Measurements from ENCODE around the gene CC2D2B.
"Not testable (repeated sequence)": the region's sequence is repeated elsewhere in the genome, so short reads cannot be mapped to it uniquely, and the experiment has no call there.

CC2D2B gene

GRCh38 chr10:96025566-96025965 is 117.8 kb downstream of the CC2D2B start:
- DNase-seq: peak; percentile 5

- DNase-seq: no peak
These were observed 126.8 kb downstream of the CC2D2B start for GRCh38 chr10:96034625-96035024.

- DNase-seq: no peak
These were observed 131.0 kb downstream of the CC2D2B start for GRCh38 chr10:96038476-96039387.

GRCh38 chr10:96041146-96041545 is 133.4 kb downstream of the CC2D2B start:
- no peak for DNase-seq

GRCh38 chr10:96043033-96043892 is 135.5 kb downstream of the CC2D2B start, which contains the start of gene CCNJ:
CCNJ (plus strand) TSS chr10:96043583; CDS start chr10:96044394, 811 bp downstream.
- peak; percentile 90 for DNase-seq

GRCh38 chr10:96043893-96044715 is 136.3 kb downstream of the CC2D2B start:
- peak; percentile 49 for DNase-seq

- DNase-seq: peak; percentile 16
These were observed 137.0 kb downstream of the CC2D2B start for GRCh38 chr10:96044736-96045135.

GRCh38 chr10:96046546-96046945 is 138.8 kb downstream of the CC2D2B start:
- no peak for DNase-seq

GRCh38 chr10:96047004-96047649 is 139.4 kb downstream of the CC2D2B start:
- DNase-seq: no peak

- DNase-seq: not testable (repeated sequence)
These were observed 140.2 kb downstream of the CC2D2B start for GRCh38 chr10:96047925-96048324.

- no peak for DNase-seq
These were observed 141.6 kb downstream of the CC2D2B start for GRCh38 chr10:96049340-96049739.

- no peak for DNase-seq
These were observed 146.2 kb downstream of the CC2D2B start for GRCh38 chr10:96053985-96054384.

GRCh38 chr10:96056787-96057186 is 149.0 kb downstream of the CC2D2B start:
- DNase-seq: no peak

- no peak for DNase-seq
These were observed 153.5 kb downstream of the CC2D2B start for GRCh38 chr10:96061232-96061631.

- peak; percentile 18 for DNase-seq
These were observed 164.9 kb downstream of the CC2D2B start for GRCh38 chr10:96072674-96073073.

- DNase-seq: peak; percentile 86
These were observed 165.9 kb downstream of the CC2D2B start for GRCh38 chr10:96073722-96074121.

GRCh38 chr10:96074776-96075175 is 167.0 kb downstream of the CC2D2B start:
- DNase-seq: no peak

- no peak for DNase-seq
These were observed 168.2 kb downstream of the CC2D2B start for GRCh38 chr10:96075977-96076376.

GRCh38 chr10:96077156-96077555 is 169.4 kb downstream of the CC2D2B start:
- DNase-seq: no peak

GRCh38 chr10:96082153-96082552 is 174.4 kb downstream of the CC2D2B start:
- DNase-seq: no peak
